ENCODE data around the gene CYP2A7.
"Not testable (repeated sequence)": the region's sequence is repeated elsewhere in the genome, so short reads cannot be mapped to it uniquely, and the experiment has no call there.

The CYP2A7 gene

GRCh38 chr19:40838477-40838876, 43.6 kb downstream of the CYP2A7 start:
- not testable (repeated sequence) for DNase-seq

- no peak for DNase-seq
Measured at GRCh38 chr19:40836754-40837429, 45.1 kb downstream of the CYP2A7 start.

DNA sequence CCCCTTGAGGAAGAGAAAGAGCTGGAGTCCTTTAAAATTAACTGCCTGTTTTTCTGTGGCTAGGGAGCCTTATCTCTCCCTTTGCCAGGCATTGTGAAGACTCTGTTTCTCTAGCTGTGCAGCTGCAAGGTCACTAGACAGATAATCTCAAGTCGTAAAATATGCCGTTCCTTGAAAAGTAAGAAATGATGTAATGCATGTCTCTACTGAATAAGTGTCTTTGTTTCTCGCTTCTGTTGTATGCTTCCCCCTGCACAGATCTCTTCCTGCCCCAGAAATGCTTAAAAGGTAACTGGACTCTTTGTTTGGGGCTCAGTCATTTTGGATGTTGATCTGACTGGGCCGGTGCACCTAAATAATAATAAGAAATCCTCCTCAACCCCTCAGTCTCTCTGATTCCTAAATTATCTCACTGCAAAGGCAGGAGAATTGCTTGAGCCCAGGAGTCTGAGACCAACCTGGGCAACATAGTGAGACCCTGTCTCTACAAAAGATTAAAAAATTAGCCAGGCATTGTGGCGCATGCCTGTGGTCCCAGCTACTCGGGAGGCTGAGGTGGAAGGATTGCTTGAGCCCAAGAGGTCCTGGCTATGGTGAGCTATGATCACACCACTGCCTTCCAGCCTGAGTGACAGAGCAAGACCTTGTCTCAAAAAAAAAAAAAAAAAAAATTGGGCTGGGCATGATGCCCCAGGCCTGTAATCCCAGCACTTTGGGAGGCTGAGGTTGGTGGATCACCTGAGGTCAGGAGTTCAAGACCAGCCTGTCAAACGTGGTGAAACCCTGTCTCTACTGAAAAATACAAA, 48.1 kb downstream of the CYP2A7 start:
- not testable (repeated sequence) for DNase-seq

DNA sequence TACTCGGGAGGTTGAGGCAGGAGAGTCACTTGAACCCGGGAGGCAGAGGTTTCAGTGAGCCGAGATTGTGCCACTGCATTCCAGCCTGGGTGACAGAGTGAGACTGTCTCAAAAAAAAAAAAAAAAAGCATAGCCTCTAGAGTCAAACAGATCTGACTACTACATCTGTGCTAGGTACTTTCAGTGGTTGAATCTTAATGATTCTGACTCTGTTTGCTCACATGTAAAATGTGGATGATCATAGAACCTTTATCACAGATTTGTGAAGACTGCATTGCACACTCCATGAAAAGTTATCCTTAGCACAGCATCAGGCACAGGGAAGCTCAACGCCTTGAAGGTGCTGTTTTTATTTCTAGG, 49.6 kb downstream of the CYP2A7 start:
- DNase-seq: not testable (repeated sequence)

GRCh38 chr19:40831502-40832430, 50.3 kb downstream of the CYP2A7 start:
- no peak for DNase-seq

GRCh38 chr19:40830741-40831140, 51.3 kb downstream of the CYP2A7 start:
- DNase-seq: not testable (repeated sequence)

DNA sequence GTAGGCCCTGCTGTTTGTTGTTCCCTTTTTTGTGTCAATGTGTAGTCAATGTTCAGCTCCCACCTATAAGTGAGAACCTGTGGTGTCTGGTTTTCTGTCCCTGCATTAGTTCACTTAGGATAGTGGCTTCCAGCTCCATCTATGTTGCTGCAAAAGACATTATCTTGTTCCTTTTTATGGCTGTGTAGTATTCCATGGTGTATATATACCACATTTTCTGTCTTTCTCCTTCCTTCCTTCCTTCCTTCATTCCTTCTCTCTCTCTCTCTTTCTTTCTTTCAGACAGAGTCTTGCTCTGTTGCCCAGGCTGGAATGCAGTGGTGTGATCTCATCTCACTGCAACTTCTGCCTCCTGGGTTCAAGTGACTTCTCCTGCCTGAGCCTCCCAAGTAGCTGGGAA, 52.8 kb downstream of the CYP2A7 start:
- no peak for DNase-seq

- DNase-seq: peak; percentile 42
Measured at GRCh38 chr19:40827386-40828247, 54.4 kb downstream of the CYP2A7 start.

- DNase-seq: peak; percentile 58
Measured at GRCh38 chr19:40826699-40827385, 55.2 kb downstream of the CYP2A7 start.

GRCh38 chr19:40826312-40826698, 55.7 kb downstream of the CYP2A7 start:
- not testable (repeated sequence) for DNase-seq

GRCh38 chr19:40825460-40826095, 56.5 kb downstream of the CYP2A7 start:
- not testable (repeated sequence) for DNase-seq
